HUES48 (cell line): ENCODE measurements around the gene THYN1.
"Not testable (repeated sequence)": the region's sequence is repeated elsewhere in the genome, so short reads cannot be mapped to it uniquely, and the experiment has no call there.

Source experiments
- H3K27ac ChIP-seq: one replicate; pipeline ENCODE4 v1.7.0; 2013; ENCODE audit warnings: low read depth, low read length, inconsistent platforms
- H3K27me3 ChIP-seq: 2 replicates; pipeline ENCODE4 v1.6.1; 2013; ENCODE audit warnings: mild to moderate bottlenecking, low read length; ENCODE audit not compliant: control insufficient read depth, insufficient read depth
- H3K36me3 ChIP-seq: 2 replicates; pipeline ENCODE4 v1.6.1; 2013; ENCODE audit warnings: low read length; ENCODE audit not compliant: control insufficient read depth, insufficient read depth
- H3K4me1 ChIP-seq: 2 replicates; pipeline ENCODE4 v1.6.1; 2013; ENCODE audit warnings: mild to moderate bottlenecking, low read length; ENCODE audit not compliant: control insufficient read depth, insufficient read depth
- H3K4me3 ChIP-seq: 2 replicates; pipeline ENCODE4 v1.5.1; 2013; ENCODE audit warnings: mild to moderate bottlenecking, low read depth, low read length
- H3K9ac ChIP-seq: 2 replicates; pipeline ENCODE4 v1.6.1; 2013; ENCODE audit warnings: mild to moderate bottlenecking, low read depth, low read length, moderate library complexity
- H3K9me3 ChIP-seq: 2 replicates; pipeline ENCODE4 v1.6.1; 2013; ENCODE audit warnings: low read length; ENCODE audit not compliant: control insufficient read depth, insufficient read depth

The THYN1 gene

DNA sequence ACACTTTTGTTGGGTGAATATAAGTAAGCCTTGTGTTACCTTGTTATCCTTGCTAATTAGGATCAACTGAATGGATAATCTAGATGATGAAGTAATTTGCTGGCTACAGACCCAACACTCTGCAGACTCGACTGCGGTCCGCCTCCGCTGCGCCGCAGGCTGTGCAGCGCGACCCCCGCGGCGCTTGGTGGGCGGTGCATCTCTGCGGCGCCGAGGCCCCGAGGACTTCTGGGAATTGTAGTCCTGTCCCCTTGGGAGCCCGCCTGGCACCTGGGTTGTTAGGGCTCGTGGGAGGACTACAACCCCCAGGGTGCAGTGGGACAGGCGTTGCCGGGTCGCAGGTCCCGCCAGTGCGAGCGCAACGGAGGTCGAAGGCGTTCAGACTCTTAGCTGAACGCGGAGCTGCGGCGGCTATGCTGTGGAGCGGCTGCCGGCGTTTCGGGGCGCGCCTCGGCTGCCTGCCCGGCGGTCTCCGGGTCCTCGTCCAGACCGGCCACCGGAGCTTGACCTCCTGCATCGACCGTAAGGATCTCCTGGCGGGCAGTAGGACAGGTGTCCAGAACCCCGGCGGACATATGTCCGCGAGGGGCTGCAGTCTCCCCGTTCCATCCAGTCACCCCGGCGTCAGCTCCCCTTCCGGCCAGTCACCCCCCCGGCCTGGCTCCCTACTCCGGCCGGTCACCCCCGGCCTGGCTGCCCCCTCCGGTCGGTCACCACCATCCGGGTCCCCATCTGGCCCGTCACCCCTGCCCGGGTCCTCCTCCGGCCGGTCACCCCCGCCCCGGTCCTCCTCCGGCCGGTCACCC is at the start of gene THYN1, which contains the start of gene ACAD8:
THYN1 (minus strand) TSS at position 165 of the 806 bp plus-strand sequence. CDS start 470 bp downstream, outside the sequence.
ACAD8 (plus strand) TSS at position 381 of the 806 bp plus-strand sequence; CDS start at position 414, 33 bp downstream.
- H3K9ac ChIP-seq = peak within 1 kb of the TSS; percentile 61
- peak within 1 kb of the TSS; percentile 72 for H3K27ac ChIP-seq
- H3K27me3 ChIP-seq = no peaks in the 10 kb centered on the region
- H3K36me3 ChIP-seq = peaks cover 48% of the 10 kb centered on the region
- H3K4me1 ChIP-seq = peaks cover 21% of the 10 kb centered on the region
- H3K9me3 ChIP-seq = no peaks in the 10 kb centered on the region
- peak within 1 kb of the TSS; percentile 87 for H3K4me3 ChIP-seq

GRCh38 chr11:134294664-134295063 is 41.5 kb upstream of the THYN1 start:
- Histone ChIP-seq H3K9ac (no peak overlapping the region), H3K27ac (no peak overlapping the region), H3K4me1 (no peaks in the 10 kb centered on the region), H3K4me3 (no peak overlapping the region), H3K27me3 (no peaks in the 10 kb centered on the region), H3K9me3 (no peaks in the 10 kb centered on the region), H3K36me3 (peaks cover 62% of the 10 kb centered on the region)

GRCh38 chr11:134293119-134294113 is 40.3 kb upstream of the THYN1 start:
- no peak overlapping the region for H3K27ac ChIP-seq
- H3K4me1 ChIP-seq = no peaks in the 10 kb centered on the region
- no peaks in the 10 kb centered on the region for H3K9me3 ChIP-seq
- H3K36me3 ChIP-seq = peaks cover 63% of the 10 kb centered on the region
- no peaks in the 10 kb centered on the region for H3K27me3 ChIP-seq
- no peak overlapping the region for H3K4me3 ChIP-seq
- no peak overlapping the region for H3K9ac ChIP-seq

GRCh38 chr11:134292661-134293060 is 39.5 kb upstream of the THYN1 start:
- Histone ChIP-seq H3K4me3 (no peak overlapping the region), H3K36me3 (peaks cover 56% of the 10 kb centered on the region), H3K4me1 (no peaks in the 10 kb centered on the region), H3K27ac (no peak overlapping the region), H3K9me3 (no peaks in the 10 kb centered on the region), H3K9ac (no peak overlapping the region), H3K27me3 (no peaks in the 10 kb centered on the region)

DNA sequence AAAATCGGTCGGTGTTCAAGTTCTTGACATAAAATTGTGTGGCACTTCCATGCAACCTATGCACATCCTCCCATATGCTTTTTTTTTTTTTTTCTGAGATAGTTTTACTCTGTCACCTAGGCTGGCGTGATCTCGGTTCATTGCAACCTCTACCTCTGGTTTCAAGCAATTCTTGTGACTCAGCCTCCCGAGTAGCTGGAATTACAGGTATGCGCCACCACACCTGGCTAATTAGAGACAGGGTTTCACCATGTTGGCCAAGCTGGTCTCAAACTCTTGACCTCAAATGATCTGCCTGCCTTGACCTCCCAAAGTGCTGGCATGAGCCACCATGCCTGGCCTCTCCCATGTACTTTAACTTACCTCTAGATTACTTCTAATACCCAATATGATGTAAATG is 38.0 kb upstream of the THYN1 start:
- H3K4me3 ChIP-seq = no peak overlapping the region
- no peaks in the 10 kb centered on the region for H3K27me3 ChIP-seq
- H3K36me3 ChIP-seq = peaks cover 60% of the 10 kb centered on the region
- H3K9ac ChIP-seq = no peak overlapping the region
- no peaks in the 10 kb centered on the region for H3K4me1 ChIP-seq
- no peaks in the 10 kb centered on the region for H3K9me3 ChIP-seq
- no peak overlapping the region for H3K27ac ChIP-seq

DNA sequence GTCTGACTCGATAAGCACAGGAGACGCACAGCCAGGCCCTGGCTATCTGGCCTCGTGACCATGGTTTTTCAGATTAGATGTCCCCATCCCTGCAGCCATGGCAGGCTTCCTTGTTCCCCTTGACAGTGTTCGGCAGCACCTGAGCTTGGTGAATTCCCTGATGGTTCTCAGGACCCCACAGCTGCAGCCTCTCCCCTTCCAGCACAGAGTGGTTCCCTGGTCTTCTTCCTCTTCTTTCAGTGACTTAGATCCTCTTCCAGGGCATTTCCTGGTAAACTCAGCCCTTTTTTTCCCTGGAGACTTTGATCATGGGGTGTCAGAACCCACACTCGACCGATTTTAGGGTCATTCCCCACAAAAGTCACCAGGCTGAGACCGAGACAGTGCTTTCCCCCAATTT is 37.5 kb upstream of the THYN1 start:
- no peak overlapping the region for H3K4me3 ChIP-seq
- peaks cover 61% of the 10 kb centered on the region for H3K36me3 ChIP-seq

DNA sequence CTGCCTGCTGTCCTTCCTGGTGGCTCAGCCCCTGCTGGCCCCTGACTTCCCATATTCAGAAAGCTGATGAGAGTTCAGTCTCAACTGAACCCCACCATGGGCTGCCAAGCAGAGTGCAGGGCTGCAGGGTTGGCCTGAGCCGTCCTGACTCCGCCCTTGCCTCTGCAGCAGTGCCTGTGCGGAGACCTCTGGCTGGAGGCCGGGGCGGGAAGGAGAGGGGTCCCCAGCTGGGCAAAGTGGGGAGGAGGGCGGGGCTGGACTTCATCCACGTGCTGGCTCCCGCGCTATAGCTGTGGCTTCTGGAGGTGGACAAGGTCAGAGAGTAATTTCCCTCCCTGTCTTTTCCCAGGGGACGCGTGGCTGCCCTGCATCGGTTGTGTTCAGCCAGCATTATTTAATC is 36.6 kb upstream of the THYN1 start:
- no peak overlapping the region for H3K4me3 ChIP-seq
- no peaks in the 10 kb centered on the region for H3K9me3 ChIP-seq
- no peaks in the 10 kb centered on the region for H3K27me3 ChIP-seq
- no peak overlapping the region for H3K9ac ChIP-seq
- H3K27ac ChIP-seq = no peak overlapping the region
- H3K36me3 ChIP-seq = peaks cover 60% of the 10 kb centered on the region
- no peaks in the 10 kb centered on the region for H3K4me1 ChIP-seq

More for the DNA sequence above, 37.5 kb upstream of the THYN1 start:
- Histone ChIP-seq H3K9me3 (no peaks in the 10 kb centered on the region), H3K4me1 (no peaks in the 10 kb centered on the region), H3K9ac (no peak overlapping the region), H3K27ac (no peak overlapping the region), H3K27me3 (no peaks in the 10 kb centered on the region)

DNA sequence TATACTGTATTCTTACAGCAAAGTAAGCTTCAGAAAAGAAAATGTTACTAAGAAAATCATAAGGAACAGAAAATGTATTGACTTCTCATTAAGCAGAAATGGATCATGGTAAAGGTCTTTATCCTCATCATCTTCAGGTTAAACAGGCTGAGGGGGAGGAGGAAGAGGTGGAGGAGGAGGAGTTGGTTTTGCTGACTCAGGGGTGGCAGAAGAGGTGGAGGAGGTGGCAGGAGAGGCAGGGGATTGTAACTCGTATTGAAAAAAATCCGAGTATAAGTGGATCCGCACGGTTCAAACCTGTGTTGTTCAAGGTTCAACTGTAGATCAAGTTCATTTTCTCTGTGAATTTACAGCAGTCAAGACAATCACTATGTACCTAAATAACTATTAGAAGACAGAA is 36.0 kb upstream of the THYN1 start:
- Histone ChIP-seq H3K4me1 (no peaks in the 10 kb centered on the region), H3K27ac (no peak overlapping the region), H3K27me3 (no peaks in the 10 kb centered on the region), H3K36me3 (peaks cover 60% of the 10 kb centered on the region), H3K4me3 (no peak overlapping the region), H3K9me3 (no peaks in the 10 kb centered on the region), H3K9ac (no peak overlapping the region)

DNA sequence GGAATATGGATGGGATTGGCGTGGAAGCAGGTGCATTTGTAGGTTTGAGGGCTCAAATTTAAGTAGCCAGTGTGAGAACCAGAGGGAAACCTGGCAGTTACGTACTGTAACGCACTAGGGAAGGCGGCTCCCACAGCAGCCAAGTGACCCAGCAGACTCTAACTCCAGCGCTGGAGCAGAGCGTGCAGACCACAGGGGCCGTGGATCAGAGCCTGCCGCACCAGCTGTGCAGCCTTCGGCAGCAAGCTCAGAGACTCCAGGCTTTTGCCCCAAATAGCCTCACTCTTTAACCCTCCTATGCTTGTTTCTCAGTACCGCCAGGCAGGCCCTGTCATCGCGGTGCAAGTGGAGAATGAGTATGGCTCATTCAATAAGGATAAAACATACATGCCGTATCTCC is 35.3 kb upstream of the THYN1 start:
- Histone ChIP-seq H3K9ac (no peak overlapping the region), H3K9me3 (no peaks in the 10 kb centered on the region), H3K4me1 (no peaks in the 10 kb centered on the region), H3K27ac (no peak overlapping the region), H3K36me3 (peaks cover 61% of the 10 kb centered on the region), H3K4me3 (no peak overlapping the region), H3K27me3 (no peaks in the 10 kb centered on the region)

DNA sequence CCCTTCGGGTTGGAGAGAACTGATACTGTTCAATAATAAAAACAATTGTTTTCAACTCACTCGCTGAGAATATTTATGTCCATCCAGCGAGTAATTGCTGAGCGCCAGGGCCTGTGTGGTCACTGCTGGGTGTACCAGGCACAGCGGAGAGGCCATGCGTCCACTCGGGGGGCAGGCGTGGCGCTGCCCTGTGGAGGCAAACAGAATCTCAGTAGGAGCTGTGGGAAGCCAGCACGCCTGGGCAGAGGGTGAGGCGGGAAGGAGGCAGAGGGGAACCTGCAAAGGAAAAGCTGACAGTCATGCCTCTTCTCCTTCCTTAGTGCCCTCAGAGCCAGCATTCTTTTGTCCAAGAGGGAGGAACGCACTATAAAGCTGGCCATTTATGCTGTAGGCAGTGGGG is 34.4 kb upstream of the THYN1 start:
- Histone ChIP-seq H3K9ac (no peak overlapping the region), H3K4me3 (no peak overlapping the region), H3K27me3 (no peaks in the 10 kb centered on the region), H3K9me3 (no peaks in the 10 kb centered on the region), H3K4me1 (no peaks in the 10 kb centered on the region), H3K36me3 (peaks cover 55% of the 10 kb centered on the region), H3K27ac (no peak overlapping the region)

DNA sequence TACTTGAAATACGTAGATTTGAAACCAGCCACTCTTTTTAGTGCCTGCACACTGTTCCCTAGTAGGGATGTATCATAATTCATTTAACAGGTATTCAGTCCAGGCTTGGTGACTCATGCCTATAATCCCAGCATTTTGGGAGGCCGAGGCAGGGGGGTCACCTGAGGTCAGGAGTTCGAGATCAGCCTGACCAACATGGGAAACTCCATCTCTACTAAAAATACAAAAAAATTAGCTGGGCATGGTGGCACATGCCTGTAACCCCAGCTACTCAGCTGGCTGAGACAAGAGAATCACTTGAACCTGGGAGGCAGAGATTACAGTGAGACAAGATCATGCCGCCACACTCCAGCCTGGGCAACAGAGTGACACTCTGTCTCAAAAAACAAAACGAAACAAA is 31.2 kb upstream of the THYN1 start:
- H3K4me1 ChIP-seq = not testable (repeated sequence)
- peaks cover 37% of the 10 kb centered on the region for H3K36me3 ChIP-seq

More for the DNA sequence above, 31.2 kb upstream of the THYN1 start:
- not testable (repeated sequence) for H3K4me3 ChIP-seq, H3K9ac ChIP-seq, H3K27ac ChIP-seq, H3K9me3 ChIP-seq, H3K27me3 ChIP-seq
